A549 (cell line): ENCODE results near the gene TLR1. TPM values are rescaled to one million over a fixed set of nuclear protein-coding genes. Genes with fewer than 3 reads are reported as not detected.
"Not testable (repeated sequence)": the region's sequence is repeated elsewhere in the genome, so short reads cannot be mapped to it uniquely, and the experiment has no call there.

Experiments used
- ATAC-seq, 2 experiments: fragments of 200-7000 bp in 1 of 2; fragments of >200 bp in 1 of 2; cut with Nextera tagmentation in 1 of 2; cut with Tn5 transposase in 1 of 2; 3 replicates each; pipeline versions ENCODE4 v1.8.0 to v1.9.1; 2018 to 2020; ENCODE audit warnings: mild to moderate bottlenecking in 1 of 2, moderate library complexity in 1 of 2
- CTCF ChIA-PET: fragments of 300-600 bp; sonication (Branson Sonifier 250); formaldehyde crosslinking; extraction: SDS; loops from one replicate; lab custom pipeline; 2021; ENCODE audit warnings: antibody characterized with exemption, inconsistent platforms; lab: Yijun Ruan, JAX
- POLR2A ChIA-PET: fragments of 350-600 bp; formaldehyde crosslinking; extraction: SDS; loops from one replicate; lab custom pipeline; 2021; ENCODE audit warnings: antibody characterized with exemption, inconsistent platforms; lab: Yijun Ruan, JAX
- DNase-seq, 2 experiments: peaks; one replicate each; pipeline versions ENCODE4 v3.0.0 to v3.0.0-alpha.2; 2011 to 2016; ENCODE audit warnings: low read depth in 1 of 2, low spot score in 1 of 2
- FAIRE-seq: peaks from 2 replicates; lab custom pipeline; 2011; peaks lifted over from hg19 to GRCh38; lab: Jason Lieb, UNC
- H3K27ac ChIP-seq, 2 experiments: fragments of >200 bp; sonication (Bioruptor Twin); formaldehyde crosslinking; 3 replicates each; pipeline ENCODE4 v1.5.1; 2016 to 2017
- H3K4me1 ChIP-seq: fragments of >200 bp; sonication (Bioruptor Twin); formaldehyde crosslinking; 3 replicates; pipeline ENCODE4 v1.6.1; 2016
- H3K4me2 ChIP-seq: fragments of >200 bp; sonication (Bioruptor Twin); formaldehyde crosslinking; 3 replicates; pipeline ENCODE4 v1.6.1; 2016
- H3K4me3 ChIP-seq: fragments of >200 bp; sonication (Bioruptor Twin); formaldehyde crosslinking; 3 replicates; pipeline ENCODE4 v1.5.1; 2016
- H3K9me3 ChIP-seq: fragments of >200 bp; sonication (Bioruptor Twin); formaldehyde crosslinking; 3 replicates; pipeline ENCODE4 v1.6.1; 2016
- CHD4 ChIP-seq: fragments of 200-600 bp; sonication (generic); IDR thresholded peaks from 2 replicates; pipeline ENCODE4 v1.6.1; 2016; ENCODE audit warnings: antibody characterized with exemption, mild to moderate bottlenecking, borderline replicate concordance
- CTCF ChIP-seq: fragments of >200 bp; sonication (Bioruptor Twin); formaldehyde crosslinking; IDR thresholded peaks from 3 replicates; pipeline ENCODE4 v1.5.1; 2016
- E2F6 ChIP-seq: IDR thresholded peaks from 2 replicates; pipeline ENCODE4 v1.6.1; 2012; ENCODE audit warnings: low read depth, borderline replicate concordance
- ESRRA ChIP-seq: fragments of 150-350 bp; IDR thresholded peaks from 2 replicates; pipeline ENCODE4 v1.6.1; 2014; ENCODE audit warnings: mild to moderate bottlenecking, low read length, borderline replicate concordance
- FOSB ChIP-seq: fragments of 250-450 bp; sonication (Bioruptor Pico); IDR thresholded peaks from 2 replicates; pipeline ENCODE4 v1.5.0; 2020; ENCODE audit warnings: mild to moderate bottlenecking, moderate library complexity
- HEYL ChIP-seq: fragments of 250-450 bp; sonication (Bioruptor Pico); IDR thresholded peaks from 2 replicates; pipeline ENCODE4 v1.8.0; 2021; ENCODE audit warnings: mild to moderate bottlenecking, moderate library complexity
- HOXA7 ChIP-seq: fragments of 250-450 bp; sonication (Bioruptor Pico); IDR thresholded peaks from 2 replicates; pipeline ENCODE4 v1.5.0; 2020; ENCODE audit warnings: mild to moderate bottlenecking, moderate library complexity
- HOXB5 ChIP-seq: fragments of 250-450 bp; sonication (Bioruptor Pico); IDR thresholded peaks from 2 replicates; pipeline ENCODE4 v1.5.0; 2020; ENCODE audit warnings: mild to moderate bottlenecking, moderate library complexity
- KDM1A ChIP-seq: fragments of 200-600 bp; sonication (generic); IDR thresholded peaks from 2 replicates; pipeline ENCODE4 v1.6.1; 2016; ENCODE audit warnings: low read depth, mild to moderate bottlenecking
- NFE2L2 ChIP-seq: fragments of 150-350 bp; conservative IDR thresholded peaks from 2 replicates; pipeline ENCODE4 v1.6.1; 2014; ENCODE audit warnings: low read length
- PHF8 ChIP-seq: fragments of 200-600 bp; sonication (generic); IDR thresholded peaks from 2 replicates; pipeline ENCODE4 v1.6.1; 2016; ENCODE audit warnings: low read depth, mild to moderate bottlenecking, antibody characterized with exemption, moderate library complexity, borderline replicate concordance
- RARB ChIP-seq: fragments of 250-450 bp; sonication (Bioruptor Pico); IDR thresholded peaks from 2 replicates; pipeline ENCODE4 v1.8.0; 2021; ENCODE audit warnings: mild to moderate bottlenecking, moderate library complexity
- RCOR1 ChIP-seq: fragments of 150-350 bp; IDR thresholded peaks from 2 replicates; pipeline ENCODE4 v1.6.1; 2014; ENCODE audit warnings: antibody characterized with exemption, low read length, low read depth
- RNF2 ChIP-seq: fragments of 200-600 bp; sonication (generic); IDR thresholded peaks from 2 replicates; pipeline ENCODE4 v1.6.1; 2016; ENCODE audit warnings: low read depth, mild to moderate bottlenecking, antibody characterized with exemption, moderate library complexity, borderline replicate concordance
- SREBF2 ChIP-seq: fragments of 450-650 bp; IDR thresholded peaks from 2 replicates; pipeline ENCODE4 v1.6.1; 2014; ENCODE audit warnings: mild to moderate bottlenecking, moderate library complexity
- WGBS: methylation state at CpG from one replicate; pipeline ENCODE4 v1.1.6; 2017; ENCODE audit errors: missing lambda C conversion rate; 5-methylcytosine and 5-hydroxymethylcytosine counted together
- polyA plus RNA-seq, 4 experiments: library from polyadenylated mRNA; depleted of rRNA in 3 of 4; stranded (reverse); fragments of >200 nt; fragmentation: RNase III in 1 of 4; extraction: RNeasy Plus Mini Kit Qiagen cat#74134 plus additional on column Dnase treatment in 1 of 4; gene quantifications; 2 replicates in 3 of 4; 3 replicates in 1 of 4; pipeline ENCODE4 v1.2.3, GENCODE V29; 2011 to 2017
- TF ChIP-seq, protein P1 (sequence below): fragments of 250-450 bp; sonication (Bioruptor Pico); IDR thresholded peaks from 2 replicates; pipeline ENCODE4 v1.5.0; 2020; ENCODE audit warnings: low read depth, mild to moderate bottlenecking, moderate library complexity
- TF ChIP-seq, protein P2 (sequence below): IDR thresholded peaks from 2 replicates; pipeline ENCODE4 v1.6.1; 2012
- TF ChIP-seq, protein P3 (sequence below): fragments of >200 bp; sonication (Bioruptor Twin); formaldehyde crosslinking; IDR thresholded peaks from 2 replicates; pipeline ENCODE4 v1.6.1; 2016

TLR1 gene
- polyA plus RNA-seq, 2 of the 4 experiments (the other 2 are of a cell fraction): 0.83 to 2.6 TPM

DNA sequence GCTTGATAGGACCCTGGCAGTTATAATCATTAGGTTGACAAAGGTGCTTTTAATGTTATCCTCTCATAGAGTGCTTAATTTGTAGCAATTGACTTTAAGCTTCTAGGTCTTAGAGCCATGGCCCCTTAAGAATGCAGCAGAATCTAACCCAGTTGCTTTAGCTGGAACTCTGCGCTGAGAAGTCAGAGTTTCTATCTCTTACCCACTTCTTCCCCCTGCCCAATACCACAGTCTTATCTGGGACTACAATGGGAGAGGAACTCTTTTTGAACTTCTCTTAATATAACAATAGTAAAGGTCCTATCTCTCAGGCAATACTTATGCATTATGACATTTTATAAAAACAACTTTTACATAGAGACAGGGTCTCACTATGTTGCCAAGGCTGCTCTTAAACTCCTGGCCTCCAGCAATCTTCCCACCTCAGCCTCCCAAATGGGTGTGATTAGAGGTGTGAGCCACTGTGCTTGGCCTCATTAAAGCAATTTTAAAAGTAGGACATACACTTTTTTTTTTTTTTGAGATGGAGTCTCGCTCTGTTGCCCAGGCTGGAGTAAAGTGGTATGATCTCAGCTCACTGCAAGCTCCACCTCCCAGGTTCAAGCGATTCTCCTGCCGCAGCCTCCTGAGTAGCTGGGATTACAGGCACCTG, 23.6 kb downstream of the TLR1 start:
- POLR2A ChIA-PET: no interaction called here
- Histone ChIP-seq H3K4me1 (0 out of 3 replicates have a peak, but pooled peaks cover 3% of the 10 kb centered on the region), H3K4me2 (no peak overlapping the region), H3K27ac (no peak overlapping the region), H3K4me3 (no peak overlapping the region), H3K9me3 (no peaks in the 10 kb centered on the region)
- FAIRE-seq: no peak
- ATAC-seq: no peak
- CTCF ChIA-PET: interaction anchor here (0.6 to 4.7 kb wide), 8 partner anchors 15 to 80 kb away, joined by 3 to 41 read pairs (median 10); no protein-coding TSS in a partner anchor
- TF ChIP-seq HOXA7 (CRISPR knock-in tag) (no peak), HOXB5 (CRISPR knock-in tag) (no peak), ESRRA (no peak), CTCF (no peak), E2F6 (no peak), NFE2L2 (no peak), CHD4 (no peak), PHF8 (no peak), RCOR1 (no peak), FOSB (CRISPR knock-in tag) (no peak)
- TF ChIP-seq, protein P1, sequence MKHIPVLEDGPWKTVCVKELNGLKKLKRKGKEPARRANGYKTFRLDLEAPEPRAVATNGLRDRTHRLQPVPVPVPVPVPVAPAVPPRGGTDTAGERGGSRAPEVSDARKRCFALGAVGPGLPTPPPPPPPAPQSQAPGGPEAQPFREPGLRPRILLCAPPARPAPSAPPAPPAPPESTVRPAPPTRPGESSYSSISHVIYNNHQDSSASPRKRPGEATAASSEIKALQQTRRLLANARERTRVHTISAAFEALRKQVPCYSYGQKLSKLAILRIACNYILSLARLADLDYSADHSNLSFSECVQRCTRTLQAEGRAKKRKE (CRISPR knock-in tag): no peak
- TF ChIP-seq, protein P2, sequence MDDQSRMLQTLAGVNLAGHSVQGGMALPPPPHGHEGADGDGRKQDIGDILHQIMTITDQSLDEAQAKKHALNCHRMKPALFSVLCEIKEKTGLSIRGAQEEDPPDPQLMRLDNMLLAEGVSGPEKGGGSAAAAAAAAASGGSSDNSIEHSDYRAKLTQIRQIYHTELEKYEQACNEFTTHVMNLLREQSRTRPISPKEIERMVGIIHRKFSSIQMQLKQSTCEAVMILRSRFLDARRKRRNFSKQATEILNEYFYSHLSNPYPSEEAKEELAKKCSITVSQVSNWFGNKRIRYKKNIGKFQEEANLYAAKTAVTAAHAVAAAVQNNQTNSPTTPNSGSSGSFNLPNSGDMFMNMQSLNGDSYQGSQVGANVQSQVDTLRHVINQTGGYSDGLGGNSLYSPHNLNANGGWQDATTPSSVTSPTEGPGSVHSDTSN: no peak
- no peak for DNase-seq
- WGBS: 87% methylated on average over 4 of the region's 4 CpGs

GRCh38 chr4:38779790-38780189, 24.8 kb downstream of the TLR1 start:
- Histone ChIP-seq H3K4me2 (no peak overlapping the region), H3K9me3 (no peaks in the 10 kb centered on the region), H3K4me1 (0 out of 3 replicates have a peak, but pooled peaks cover 3% of the 10 kb centered on the region), H3K27ac (no peak overlapping the region), H3K4me3 (no peak overlapping the region)
- POLR2A ChIA-PET: no interaction called here
- DNase-seq (no peak), ATAC-seq (no peak), FAIRE-seq (no peak)
- TF ChIP-seq FOSB (CRISPR knock-in tag) (no peak), RNF2 (no peak), SREBF2 (no peak), HEYL (no peak), KDM1A (no peak), RARB (CRISPR knock-in tag) (no peak)
- TF ChIP-seq, protein P1 (CRISPR knock-in tag): no peak
- TF ChIP-seq, protein P3, sequence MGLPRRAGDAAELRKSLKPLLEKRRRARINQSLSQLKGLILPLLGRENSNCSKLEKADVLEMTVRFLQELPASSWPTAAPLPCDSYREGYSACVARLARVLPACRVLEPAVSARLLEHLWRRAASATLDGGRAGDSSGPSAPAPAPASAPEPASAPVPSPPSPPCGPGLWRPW: no peak
- 76% methylated on average over 5 of the region's 5 CpGs for WGBS
- CTCF ChIA-PET: interaction anchor here (1.0 to 1.9 kb wide), 2 partner anchors 21 to 35 kb away, joined by 3 to 11 read pairs; no protein-coding TSS in a partner anchor

- POLR2A ChIA-PET, ATAC-seq, H3K4me1 ChIP-seq, H3K27ac ChIP-seq, H3K4me3 ChIP-seq, H3K9me3 ChIP-seq, DNase-seq, H3K4me2 ChIP-seq, FAIRE-seq: not testable (repeated sequence)
- CTCF ChIA-PET: interaction anchor here (1.7 kb wide), 1 partner anchor 20 kb away, joined by 5 read pairs; no protein-coding TSS in a partner anchor
- 13% methylated on average over 1 of the region's 2 CpGs for WGBS
Measured at GRCh38 chr4:38777925-38778324, 26.7 kb downstream of the TLR1 start.
